ENCODE data around the gene C9orf153.

C9orf153 gene

GRCh38 chr9:86183229-86184137 lies 76.0 kb downstream of the C9orf153 start:
- no peak overlapping the region for H3K4me3 Mint-ChIP-seq
- no peaks in the 10 kb centered on the region for H3K36me3 Mint-ChIP-seq
- no peaks in the 10 kb centered on the region for H3K4me1 Mint-ChIP-seq
- no peaks in the 10 kb centered on the region for H3K9me3 Mint-ChIP-seq
- H3K27me3 Mint-ChIP-seq, result no peaks in the 10 kb centered on the region
- H3K27ac Mint-ChIP-seq, result no peak overlapping the region

GRCh38 chr9:86181379-86182315 lies 77.8 kb downstream of the C9orf153 start:
- no peak overlapping the region for H3K27ac Mint-ChIP-seq
- no peaks in the 10 kb centered on the region for H3K4me1 Mint-ChIP-seq
- H3K4me3 Mint-ChIP-seq, result no peak overlapping the region
- H3K9me3 Mint-ChIP-seq, result no peaks in the 10 kb centered on the region
- no peaks in the 10 kb centered on the region for H3K36me3 Mint-ChIP-seq
- H3K27me3 Mint-ChIP-seq, result no peaks in the 10 kb centered on the region

GRCh38 chr9:86178503-86178902 lies 81.0 kb downstream of the C9orf153 start:
- Mint-ChIP-seq H3K27ac (no peak overlapping the region), H3K4me1 (no peaks in the 10 kb centered on the region), H3K4me3 (no peak overlapping the region), H3K9me3 (no peaks in the 10 kb centered on the region), H3K27me3 (peaks cover 4% of the 10 kb centered on the region), H3K36me3 (no peaks in the 10 kb centered on the region)

GRCh38 chr9:86177995-86178394 lies 81.5 kb downstream of the C9orf153 start:
- Mint-ChIP-seq H3K4me3 (no peak overlapping the region), H3K4me1 (no peaks in the 10 kb centered on the region), H3K36me3 (no peaks in the 10 kb centered on the region), H3K27me3 (peaks cover 4% of the 10 kb centered on the region), H3K27ac (no peak overlapping the region), H3K9me3 (no peaks in the 10 kb centered on the region)

GRCh38 chr9:86176468-86176867 lies 83.0 kb downstream of the C9orf153 start:
- H3K27ac Mint-ChIP-seq, result no peak overlapping the region
- no peak overlapping the region for H3K4me3 Mint-ChIP-seq
- no peaks in the 10 kb centered on the region for H3K4me1 Mint-ChIP-seq
- peaks cover 4% of the 10 kb centered on the region for H3K27me3 Mint-ChIP-seq
- no peaks in the 10 kb centered on the region for H3K36me3 Mint-ChIP-seq
- no peaks in the 10 kb centered on the region for H3K9me3 Mint-ChIP-seq

- no peak overlapping the region for H3K27ac Mint-ChIP-seq
- H3K27me3 Mint-ChIP-seq, result peaks cover 6% of the 10 kb centered on the region
- H3K36me3 Mint-ChIP-seq, result peaks cover 2% of the 10 kb centered on the region
- H3K9me3 Mint-ChIP-seq, result no peaks in the 10 kb centered on the region
- no peaks in the 10 kb centered on the region for H3K4me1 Mint-ChIP-seq
- H3K4me3 Mint-ChIP-seq, result no peak overlapping the region
These were observed 83.6 kb downstream of the C9orf153 start for GRCh38 chr9:86175743-86176456.

GRCh38 chr9:86175223-86175622 lies 84.2 kb downstream of the C9orf153 start:
- no peaks in the 10 kb centered on the region for H3K9me3 Mint-ChIP-seq
- H3K27me3 Mint-ChIP-seq, result peaks cover 6% of the 10 kb centered on the region
- H3K4me1 Mint-ChIP-seq, result no peaks in the 10 kb centered on the region
- H3K27ac Mint-ChIP-seq, result no peak overlapping the region
- peaks cover 2% of the 10 kb centered on the region for H3K36me3 Mint-ChIP-seq
- no peak overlapping the region for H3K4me3 Mint-ChIP-seq
